Forelimb muscle (tissue), 1 donor: ENCODE results near the gene SLC33A1. TPM values are rescaled to one million over a fixed set of nuclear protein-coding genes. Genes with fewer than 3 reads are reported as not detected.
A peak's percentile ranks its signal among the peaks of the same experiment; 100 is the strongest.
"Not testable (repeated sequence)": the region's sequence is repeated elsewhere in the genome, so short reads cannot be mapped to it uniquely, and the experiment has no call there.

Source experiments
- DNase-seq: peaks from one replicate; pipeline ENCODE4 v3.0.0-alpha.2; 2013; ENCODE audit warnings: low read depth
- polyA plus RNA-seq: library from polyadenylated mRNA; unstranded; fragments of 120-200 nt; gene quantifications from one replicate; pipeline ENCODE4 v1.2.1, GENCODE V29; 2013; ENCODE audit not compliant: insufficient read length

The SLC33A1 gene
- polyA plus RNA-seq = 12.9 TPM

- peak; percentile 96 for DNase-seq
These were observed at the start of gene SLC33A1 for GRCh38 chr3:155854141-155854940. SLC33A1 (minus strand) TSS chr3:155854427; CDS start chr3:155853997, 430 bp downstream.

GRCh38 chr3:155895379-155895900 lies 41.2 kb upstream of the SLC33A1 start:
- no peak for DNase-seq

- DNase-seq = no peak
These were observed 37.1 kb upstream of the SLC33A1 start for GRCh38 chr3:155891321-155891720.

- no peak for DNase-seq
These were observed 36.5 kb upstream of the SLC33A1 start for GRCh38 chr3:155890671-155891190.

GRCh38 chr3:155889952-155890351 lies 35.7 kb upstream of the SLC33A1 start:
- no peak for DNase-seq

GRCh38 chr3:155889212-155889611 lies 35.0 kb upstream of the SLC33A1 start:
- DNase-seq = no peak

- DNase-seq = no peak
These were observed 32.7 kb upstream of the SLC33A1 start for GRCh38 chr3:155886915-155887314.

- DNase-seq = not testable (repeated sequence)
These were observed 32.1 kb upstream of the SLC33A1 start for GRCh38 chr3:155886348-155886747.

- DNase-seq = no peak
These were observed 31.1 kb upstream of the SLC33A1 start for GRCh38 chr3:155885292-155885691.

- DNase-seq = no peak
These were observed 30.1 kb upstream of the SLC33A1 start for GRCh38 chr3:155884292-155884691.

- no peak for DNase-seq
These were observed 26.1 kb upstream of the SLC33A1 start for GRCh38 chr3:155880286-155880685.

- no peak for DNase-seq
These were observed 22.3 kb upstream of the SLC33A1 start for GRCh38 chr3:155876503-155876902.

GRCh38 chr3:155876037-155876436 lies 21.8 kb upstream of the SLC33A1 start:
- no peak for DNase-seq

GRCh38 chr3:155872904-155873646 lies 18.8 kb upstream of the SLC33A1 start:
- no peak for DNase-seq

GRCh38 chr3:155871746-155872158 lies 17.5 kb upstream of the SLC33A1 start:
- no peak for DNase-seq

GRCh38 chr3:155870945-155871745 lies 16.9 kb upstream of the SLC33A1 start:
- DNase-seq = no peak

GRCh38 chr3:155870133-155870944 lies 16.1 kb upstream of the SLC33A1 start, which contains the start of gene GMPS:
GMPS (plus strand) TSS chr3:155870650; CDS start chr3:155870871, 221 bp downstream.
- peak; percentile 77 for DNase-seq

GRCh38 chr3:155869691-155870090 lies 15.5 kb upstream of the SLC33A1 start:
- DNase-seq = no peak

- DNase-seq = no peak
These were observed 9.0 kb upstream of the SLC33A1 start for GRCh38 chr3:155863072-155863784.
